Gastroesophageal sphincter (tissue), 4 donors: Measurements from ENCODE around the gene HECW1. TPM values are rescaled to one million over a fixed set of nuclear protein-coding genes. Genes with fewer than 3 reads are reported as not detected.

Experiments used
- ATAC-seq: fragments of 150-250 bp; one replicate; pipeline ENCODE4 v1.9.1; 2016; ENCODE audit warnings: mild to moderate bottlenecking, moderate library complexity
- H3K27ac ChIP-seq, 4 donors: fragments of 200-600 bp; sonication (generic) in 3 of 4; 1 replicate in 3 of 4; 2 replicates in 1 of 4; pipeline ENCODE4 v1.5.1; 2016 to 2019
- H3K27me3 ChIP-seq: fragments of 200-600 bp; sonication (generic); one replicate; pipeline ENCODE4 v1.5.1; 2019
- H3K36me3 ChIP-seq, 2 donors: fragments of 200-600 bp; sonication (generic); one replicate each; pipeline ENCODE4 v1.5.1; 2019; ENCODE audit warnings: control low read depth in 1 of 2
- H3K4me1 ChIP-seq, 3 donors: fragments of 200-600 bp; sonication (generic); 1 replicate in 2 of 3; 2 replicates in 1 of 3; pipeline ENCODE4 v1.5.1; 2016 to 2019; ENCODE audit warnings: control low read depth in 2 of 3
- H3K4me3 ChIP-seq, 2 donors: fragments of 200-600 bp; sonication (generic); one replicate each; pipeline ENCODE4 v1.5.1; 2019; ENCODE audit warnings: mild to moderate bottlenecking in 1 of 2, moderate library complexity in 1 of 2
- H3K9me3 ChIP-seq, 3 donors: fragments of 200-600 bp; sonication (generic); one replicate each; pipeline ENCODE4 v1.5.1; 2017 to 2019; ENCODE audit warnings: control low read depth in 2 of 3
- CTCF ChIP-seq, 4 experiments: fragments of 200-600 bp in 2 of 4; fragments of 450-650 bp in 2 of 4; sonication (generic) in 1 of 4; IDR thresholded peaks; one replicate each; pipeline ENCODE4 v1.5.1; 2017 to 2019; ENCODE audit warnings: antibody characterized with exemption in 4 of 4, mild to moderate bottlenecking in 2 of 4, moderate library complexity in 2 of 4
- EP300 ChIP-seq: sonication (generic); formaldehyde crosslinking; IDR thresholded peaks from one replicate; pipeline ENCODE4 v1.6.1; 2017; ENCODE audit warnings: antibody characterized with exemption, mild to moderate bottlenecking
- POLR2A ChIP-seq, 2 donors: fragments of 450-650 bp; IDR thresholded peaks; one replicate each; pipeline ENCODE4 v1.6.1; 2017; ENCODE audit warnings: antibody characterized with exemption in 2 of 2, mild to moderate bottlenecking in 2 of 2, moderate library complexity in 1 of 2
- POLR2AphosphoS5 ChIP-seq: sonication (generic); formaldehyde crosslinking; IDR thresholded peaks from one replicate; pipeline ENCODE4 v1.6.1; 2017; ENCODE audit warnings: antibody characterized with exemption
- WGBS, 2 donors: methylation state at CpG; one replicate each; pipeline ENCODE4 v1.1.5; 2018; ENCODE audit warnings: low coverage in 1 of 2; 5-methylcytosine and 5-hydroxymethylcytosine counted together
- total RNA-seq, 4 donors: library from RNA; depleted of rRNA; stranded (reverse); fragments of >200 nt; gene quantifications; one replicate each; pipeline ENCODE4 v1.1.0, GENCODE V29; 2016

HECW1 gene
- total RNA-seq, 4 donors from 2014 or later: 0.04 to 0.31 (median 0.13) TPM; not detected in 1

- 71 to 89% methylated on average over 1 to 2 of the region's 3 CpGs for WGBS, 2 donors
- ATAC-seq: no peak
- no peak for TF ChIP-seq CTCF (IDR thresholded peaks at IDR 0.05)
- no peak for TF ChIP-seq POLR2A (IDR thresholded peaks at IDR 0.05)
- TF ChIP-seq POLR2AphosphoS5: no peak
- no peak for TF ChIP-seq EP300
These were observed 187.7 kb downstream of the HECW1 start for GRCh38 chr7:43300121-43300520.

GRCh38 chr7:43302211-43302711, 189.8 kb downstream of the HECW1 start:
- Histone ChIP-seq H3K4me3 (no peak overlapping the region), H3K36me3 (no peaks in the 10 kb centered on the region), H3K9me3 (no peaks in the 10 kb centered on the region), H3K27ac (no peak overlapping the region), H3K4me1 (no peaks in the 10 kb centered on the region), H3K27me3 (peaks cover 38% of the 10 kb centered on the region)
- ATAC-seq: peak; percentile 22
- no CpG with 5 or more reads among the region's 10 CpGs for WGBS, 2 donors
- TF ChIP-seq POLR2A (IDR thresholded peaks at IDR 0.05): no peak
- no peak for TF ChIP-seq EP300
- no peak for TF ChIP-seq POLR2AphosphoS5
- no peak for TF ChIP-seq CTCF (IDR thresholded peaks at IDR 0.05)

More at GRCh38 chr7:43300121-43300520, 187.7 kb downstream of the HECW1 start:
- H3K9me3 ChIP-seq: no peaks in the 10 kb centered on the region
- H3K27ac ChIP-seq: no peak overlapping the region
- no peaks in the 10 kb centered on the region for H3K36me3 ChIP-seq
- no peak overlapping the region for H3K4me3 ChIP-seq
- H3K27me3 ChIP-seq: peaks cover 39% of the 10 kb centered on the region
- no peaks in the 10 kb centered on the region for H3K4me1 ChIP-seq

GRCh38 chr7:43302773-43303460, 190.5 kb downstream of the HECW1 start:
- 45 to 64% methylated on average over 8 to 10 of the region's 11 CpGs for WGBS, 2 donors
- TF ChIP-seq POLR2AphosphoS5: no peak
- TF ChIP-seq EP300: no peak
- TF ChIP-seq POLR2A (IDR thresholded peaks at IDR 0.05): no peak
- no peak for TF ChIP-seq CTCF (IDR thresholded peaks at IDR 0.05)
- Histone ChIP-seq H3K4me1 (no peaks in the 10 kb centered on the region), H3K9me3 (no peaks in the 10 kb centered on the region), H3K27ac (no peak overlapping the region), H3K36me3 (no peaks in the 10 kb centered on the region), H3K27me3 (peaks cover 32% of the 10 kb centered on the region), H3K4me3 (no peak overlapping the region)
- no peak for ATAC-seq

- no peak for ATAC-seq
- TF ChIP-seq EP300 (no peak), POLR2A (IDR thresholded peaks at IDR 0.05) (no peak), CTCF (IDR thresholded peaks at IDR 0.05) (no peak), POLR2AphosphoS5 (no peak)
- no peak overlapping the region for H3K4me3 ChIP-seq
- H3K27ac ChIP-seq: no peak overlapping the region
- H3K36me3 ChIP-seq: no peaks in the 10 kb centered on the region
- WGBS, 2 donors: 54 to 59% methylated on average over 3 to 4 of the region's 4 CpGs
- H3K27me3 ChIP-seq: peaks cover 30% of the 10 kb centered on the region
- no peaks in the 10 kb centered on the region for H3K4me1 ChIP-seq
- H3K9me3 ChIP-seq: no peaks in the 10 kb centered on the region
These were observed 191.3 kb downstream of the HECW1 start for GRCh38 chr7:43303740-43304241.

GRCh38 chr7:43306404-43306803, 194.0 kb downstream of the HECW1 start:
- no peak overlapping the region for H3K27ac ChIP-seq
- no peak for ATAC-seq

More at GRCh38 chr7:43306404-43306803, 194.0 kb downstream of the HECW1 start:
- TF ChIP-seq POLR2A (IDR thresholded peaks at IDR 0.05) (no peak), POLR2AphosphoS5 (no peak), EP300 (no peak), CTCF (IDR thresholded peaks at IDR 0.05) (no peak)
- Histone ChIP-seq H3K4me3 (no peak overlapping the region), H3K27me3 (peaks cover 23% of the 10 kb centered on the region), H3K36me3 (no peaks in the 10 kb centered on the region), H3K9me3 (no peaks in the 10 kb centered on the region), H3K4me1 (no peaks in the 10 kb centered on the region)
- 81 to 96% methylated on average over 4 to 5 of the region's 5 CpGs for WGBS, 2 donors
